ENCODE results near the gene CAMK1D. TPM values are rescaled to one million over a fixed set of nuclear protein-coding genes. Genes with fewer than 3 reads are reported as not detected.

Gene CAMK1D
- total RNA-seq, 2 experiments from 2014 or later: 28.8 to 35.3 TPM

- H3K4me1 Mint-ChIP-seq (ENCODE audit: low read depth): peaks cover 56% of the 10 kb centered on the region
- ATAC-seq (ENCODE audit: poor library complexity): no peak
- peaks cover 9% of the 10 kb centered on the region for H3K36me3 Mint-ChIP-seq (ENCODE audit: low read depth)
- no peak overlapping the region for H3K4me3 Mint-ChIP-seq
- Histone ChIP-seq H3K9me3 (ENCODE audit: control insufficient read depth in 1 of 2, insufficient read depth in 1 of 2, low read length in 2 of 2) (no peaks in the 10 kb centered on the region), H3K4me3 (ENCODE audit: low read length) (no peak overlapping the region), H3K27me3 (ENCODE audit: control insufficient read depth in 1 of 2, insufficient read depth in 2 of 2, low read length in 2 of 2) (no peaks in the 10 kb centered on the region), H3K36me3 (ENCODE audit: insufficient read depth, low read length) (no peaks in the 10 kb centered on the region), H3K27ac (ENCODE audit: low read depth in 1 of 2, low read length in 2 of 2) (no peak overlapping the region), H3K4me1 (ENCODE audit: insufficient read depth, low read length) (peaks cover 11% of the 10 kb centered on the region)
- intact Hi-C loops (cut with DNase I, micrococcal nuclease): no loop called here
- ChIA-PET POLR2A (no interaction called here), CTCF (no interaction called here)
- TF ChIP-seq CTCF (IDR thresholded peaks at IDR 0.05): no peak
- no peaks in the 10 kb centered on the region for H3K9me3 Mint-ChIP-seq
- H3K27me3 Mint-ChIP-seq: no peaks in the 10 kb centered on the region
- no peak for DNase-seq
- peak overlapping the region; percentile 9 for H3K27ac Mint-ChIP-seq
Measured at GRCh38 chr10:12422189-12422588, 72.8 kb downstream of the CAMK1D start.

GRCh38 chr10:12423896-12424295 is 74.5 kb downstream of the CAMK1D start:
- TF ChIP-seq CTCF (IDR thresholded peaks at IDR 0.05): no peak
- no peak for DNase-seq
- intact Hi-C loops (cut with DNase I, micrococcal nuclease): no loop called here
- no peaks in the 10 kb centered on the region for H3K27me3 Mint-ChIP-seq
- Histone ChIP-seq H3K27ac (ENCODE audit: low read depth in 1 of 2, low read length in 2 of 2) (no peak overlapping the region), H3K4me1 (ENCODE audit: insufficient read depth, low read length) (peaks cover 5% of the 10 kb centered on the region), H3K36me3 (ENCODE audit: insufficient read depth, low read length) (no peaks in the 10 kb centered on the region), H3K27me3 (ENCODE audit: control insufficient read depth in 1 of 2, insufficient read depth in 2 of 2, low read length in 2 of 2) (no peaks in the 10 kb centered on the region), H3K9me3 (ENCODE audit: control insufficient read depth in 1 of 2, insufficient read depth in 1 of 2, low read length in 2 of 2) (no peaks in the 10 kb centered on the region), H3K4me3 (ENCODE audit: low read length) (no peak overlapping the region)
- peaks cover 8% of the 10 kb centered on the region for H3K36me3 Mint-ChIP-seq (ENCODE audit: low read depth)
- H3K4me3 Mint-ChIP-seq: no peak overlapping the region
- H3K9me3 Mint-ChIP-seq: no peaks in the 10 kb centered on the region
- peaks cover 45% of the 10 kb centered on the region for H3K4me1 Mint-ChIP-seq (ENCODE audit: low read depth)
- no peak overlapping the region for H3K27ac Mint-ChIP-seq
- ATAC-seq (ENCODE audit: poor library complexity): no peak
- ChIA-PET POLR2A (no interaction called here), CTCF (no interaction called here)

DNA sequence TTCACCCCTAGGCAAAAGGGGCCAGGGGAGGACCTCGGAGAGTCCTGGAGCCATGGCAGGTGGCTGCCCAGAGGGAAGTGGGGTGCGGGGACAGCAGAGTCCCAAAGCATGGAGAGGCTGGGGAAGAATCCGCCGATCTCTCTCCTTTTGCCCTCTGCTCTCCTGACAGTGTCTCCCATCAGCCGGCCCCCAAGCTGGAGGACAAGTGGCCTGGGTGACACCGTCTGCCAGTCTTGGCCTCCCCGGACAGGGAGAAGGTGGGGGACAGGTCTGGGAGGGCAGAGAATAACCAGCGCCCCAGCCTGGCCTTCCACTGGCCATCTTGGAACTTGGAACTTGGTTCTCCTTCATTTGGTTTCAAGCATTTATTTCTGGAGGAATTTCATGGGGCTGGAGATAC is 77.9 kb downstream of the CAMK1D start:
- Histone ChIP-seq H3K4me1 (ENCODE audit: insufficient read depth, low read length) (no peaks in the 10 kb centered on the region), H3K27ac (ENCODE audit: low read depth in 1 of 2, low read length in 2 of 2) (no peak overlapping the region), H3K36me3 (ENCODE audit: insufficient read depth, low read length) (no peaks in the 10 kb centered on the region), H3K9me3 (ENCODE audit: control insufficient read depth in 1 of 2, insufficient read depth in 1 of 2, low read length in 2 of 2) (no peaks in the 10 kb centered on the region), H3K27me3 (ENCODE audit: control insufficient read depth in 1 of 2, insufficient read depth in 2 of 2, low read length in 2 of 2) (no peaks in the 10 kb centered on the region), H3K4me3 (ENCODE audit: low read length) (no peak overlapping the region)
- no peaks in the 10 kb centered on the region for H3K9me3 Mint-ChIP-seq
- H3K36me3 Mint-ChIP-seq (ENCODE audit: low read depth): peaks cover 2% of the 10 kb centered on the region
- TF ChIP-seq CTCF (IDR thresholded peaks at IDR 0.05): no peak
- no peak overlapping the region for H3K27ac Mint-ChIP-seq
- CTCF ChIA-PET: no interaction called here
- no peaks in the 10 kb centered on the region for H3K27me3 Mint-ChIP-seq
- no peak overlapping the region for H3K4me3 Mint-ChIP-seq
- H3K4me1 Mint-ChIP-seq (ENCODE audit: low read depth): peaks cover 30% of the 10 kb centered on the region
- DNase-seq (no peak), ATAC-seq (ENCODE audit: poor library complexity) (no peak)
- intact Hi-C loops (cut with DNase I, micrococcal nuclease): no loop called here
- POLR2A ChIA-PET: no interaction called here

All from CD4-positive, alpha-beta T cell (primary cell).